AG04449 (cell line): ENCODE measurements around the gene PNP.

Source experiments
- CTCF ChIA-PET: fragments of 350-600 bp; formaldehyde crosslinking; extraction: SDS; loops from one replicate; lab custom pipeline; 2021; ENCODE audit warnings: antibody characterized with exemption; lab: Yijun Ruan, JAX
- POLR2A ChIA-PET: fragments of 400-600, 350-600 bp; formaldehyde crosslinking; extraction: SDS; loops from one replicate; lab custom pipeline; 2020; ENCODE audit warnings: antibody characterized with exemption, inconsistent platforms; lab: Yijun Ruan, JAX
- DNase-seq: peaks from one replicate; pipeline ENCODE4 v3.0.0-alpha.2; 2010; ENCODE audit warnings: low read depth, low spot score
- H3K4me3 ChIP-seq: 2 replicates; pipeline ENCODE4 v1.5.1; 2011; ENCODE audit warnings: low read depth, mild to moderate bottlenecking, control low read depth, low read length
- CTCF ChIP-seq: IDR thresholded peaks from one replicate; pipeline ENCODE4 v1.5.1; 2011; ENCODE audit warnings: mild to moderate bottlenecking, moderate library complexity, low read length, control low read depth, inconsistent platforms; ENCODE audit not compliant: insufficient read depth; ENCODE audit errors: missing control alignments

Gene PNP

GRCh38 chr14:20492486-20492885 lies 23.3 kb downstream of the PNP start:
- CTCF ChIA-PET: no interaction called here
- H3K4me3 ChIP-seq: no peak overlapping the region
- POLR2A ChIA-PET: interaction anchor here (0.7 kb wide), 1 partner anchor 965 kb away, joined by 3 read pairs; no protein-coding TSS in a partner anchor
- TF ChIP-seq CTCF: no peak
- peak; percentile 65 for DNase-seq

- no peak for TF ChIP-seq CTCF
- POLR2A ChIA-PET: no interaction called here
Measured at GRCh38 chr14:20493634-20494033, 24.4 kb downstream of the PNP start.

GRCh38 chr14:20494935-20495766 lies 25.9 kb downstream of the PNP start:
- POLR2A ChIA-PET: no interaction called here
- CTCF ChIA-PET: no interaction called here
- no peak for TF ChIP-seq CTCF
- DNase-seq: no peak
- no peak overlapping the region for H3K4me3 ChIP-seq

More at GRCh38 chr14:20493634-20494033, 24.4 kb downstream of the PNP start:
- no peak for DNase-seq
- CTCF ChIA-PET: no interaction called here
- H3K4me3 ChIP-seq: no peak overlapping the region

GRCh38 chr14:20498622-20499021 lies 29.4 kb downstream of the PNP start:
- DNase-seq: no peak
- CTCF ChIA-PET: no interaction called here
- no peak overlapping the region for H3K4me3 ChIP-seq
- POLR2A ChIA-PET: no interaction called here
- TF ChIP-seq CTCF: no peak

GRCh38 chr14:20499108-20499507 lies 29.9 kb downstream of the PNP start:
- no peak for TF ChIP-seq CTCF
- DNase-seq: no peak
- H3K4me3 ChIP-seq: no peak overlapping the region
- ChIA-PET CTCF (interaction anchor here (0.9 kb wide), 1 partner anchor 21 kb away, joined by 3 read pairs; no protein-coding TSS in a partner anchor), POLR2A (no interaction called here)

- CTCF ChIA-PET: interaction anchor here (0.9 kb wide), 1 partner anchor 22 kb away, joined by 3 read pairs; no protein-coding TSS in a partner anchor
- no peak overlapping the region for H3K4me3 ChIP-seq
- TF ChIP-seq CTCF: no peak
- POLR2A ChIA-PET: no interaction called here
- DNase-seq: no peak
Measured at GRCh38 chr14:20499881-20500280, 30.7 kb downstream of the PNP start.
